ENCODE data around the gene WWC1. TPM values are rescaled to one million over a fixed set of nuclear protein-coding genes. Genes with fewer than 3 reads are reported as not detected.

The WWC1 gene
- total RNA-seq, 1 experiment from 2014 or later: 52.6 TPM

DNA sequence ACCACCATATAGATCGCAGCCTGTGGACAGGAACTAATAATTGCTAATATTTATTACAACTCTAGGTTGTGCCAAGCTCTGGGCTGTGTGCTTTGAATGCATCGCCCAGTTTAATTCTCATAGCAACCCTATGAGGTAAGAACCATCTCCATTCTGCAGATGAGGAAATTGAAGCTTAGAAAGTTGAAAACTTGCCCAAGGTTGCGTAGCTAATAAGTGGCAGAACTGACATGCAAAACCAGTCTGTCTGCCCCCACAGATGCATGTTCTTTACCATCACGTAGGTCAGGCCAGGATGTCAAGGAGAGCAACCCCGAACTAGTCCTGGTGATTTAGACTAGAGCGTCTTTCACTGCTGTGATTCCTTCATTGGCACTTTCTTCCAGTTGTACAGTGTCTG, 15.6 kb downstream of the WWC1 start:
- H3K4me1 ChIP-seq (ENCODE audit: control insufficient read depth in 1 of 2, insufficient read depth in 2 of 2, low read length in 2 of 2): peaks cover 35 to 71% of the 10 kb centered on the region in 2 experiments
- BruUV-seq (replicated peaks): no TSS peak
- ChIA-PET CTCF (no interaction called here), POLR2A (no interaction called here), RAD21 (ENCODE audit: low non-redundant PET in 1 of 2, low total read pairs in 2 of 2, uncharacterized antibody in 2 of 2, unreplicated experiment in 2 of 2) (no interaction called here)
- no peak overlapping the region for H3K27ac ChIP-seq (ENCODE audit: low read depth, low read length)
- intact Hi-C loops (cut with micrococcal nuclease): loop anchor here (10.0 kb wide), 1 partner anchor 268 kb away; the partner anchor contains the start of gene PANK3
- no peak overlapping the region for H3K9ac ChIP-seq (ENCODE audit: low read length)
- no peaks in the 10 kb centered on the region for H3K9me3 ChIP-seq (ENCODE audit: control insufficient read depth in 1 of 2, insufficient read depth in 1 of 2, low read depth in 1 of 2, low read length in 2 of 2)
- no peak for DNase-seq (ENCODE audit: low read depth, low spot score)
- peaks cover 87% of the 10 kb centered on the region for H3K79me2 ChIP-seq (ENCODE audit: insufficient read depth, low read length)
- H3K4me3 ChIP-seq (replicated peaks in 1 of 2; ENCODE audit: low read depth in 1 of 2, low read length in 2 of 2): no peak overlapping the region
- H3K9me2 ChIP-seq (ENCODE audit: insufficient read depth): no peaks in the 10 kb centered on the region
- H4K20me1 ChIP-seq (ENCODE audit: insufficient read depth): no peaks in the 10 kb centered on the region; the same call in 1 of the 2 replicates
- ATAC-seq: no peak
- H3K27me3 ChIP-seq (ENCODE audit: insufficient read depth, low read length): no peaks in the 10 kb centered on the region
- no peaks in the 10 kb centered on the region for H3K36me3 ChIP-seq (ENCODE audit: control insufficient read depth in 1 of 2, insufficient read depth in 2 of 2, low read length in 2 of 2)
- TF ChIP-seq TCF7L2 (IDR thresholded peaks at IDR 0.05; ENCODE audit: borderline replicate concordance, extremely low read depth, insufficient read depth, insufficient read length) (no peak), SP1 (IDR thresholded peaks at IDR 0.05; ENCODE audit: low read depth) (no peak), EGR1 (IDR thresholded peaks at IDR 0.05; ENCODE audit: low read depth) (no peak), POLR2AphosphoS5 (IDR thresholded peaks at IDR 0.05; ENCODE audit: low read depth, low read length) (no peak), EZH2 (IDR thresholded peaks at IDR 0.05) (no peak), CEBPB (IDR thresholded peaks at IDR 0.05; ENCODE audit: low read depth) (no peak)
- TF ChIP-seq, protein P1, sequence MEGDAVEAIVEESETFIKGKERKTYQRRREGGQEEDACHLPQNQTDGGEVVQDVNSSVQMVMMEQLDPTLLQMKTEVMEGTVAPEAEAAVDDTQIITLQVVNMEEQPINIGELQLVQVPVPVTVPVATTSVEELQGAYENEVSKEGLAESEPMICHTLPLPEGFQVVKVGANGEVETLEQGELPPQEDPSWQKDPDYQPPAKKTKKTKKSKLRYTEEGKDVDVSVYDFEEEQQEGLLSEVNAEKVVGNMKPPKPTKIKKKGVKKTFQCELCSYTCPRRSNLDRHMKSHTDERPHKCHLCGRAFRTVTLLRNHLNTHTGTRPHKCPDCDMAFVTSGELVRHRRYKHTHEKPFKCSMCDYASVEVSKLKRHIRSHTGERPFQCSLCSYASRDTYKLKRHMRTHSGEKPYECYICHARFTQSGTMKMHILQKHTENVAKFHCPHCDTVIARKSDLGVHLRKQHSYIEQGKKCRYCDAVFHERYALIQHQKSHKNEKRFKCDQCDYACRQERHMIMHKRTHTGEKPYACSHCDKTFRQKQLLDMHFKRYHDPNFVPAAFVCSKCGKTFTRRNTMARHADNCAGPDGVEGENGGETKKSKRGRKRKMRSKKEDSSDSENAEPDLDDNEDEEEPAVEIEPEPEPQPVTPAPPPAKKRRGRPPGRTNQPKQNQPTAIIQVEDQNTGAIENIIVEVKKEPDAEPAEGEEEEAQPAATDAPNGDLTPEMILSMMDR (IDR thresholded peaks at IDR 0.05 in 2 of 3, conservative IDR thresholded peaks at IDR 0.05 in 1 of 3; ENCODE audit: borderline replicate concordance in 1 of 3, insufficient read depth in 1 of 3, low read depth in 2 of 3, low read length in 2 of 3): no peak
- TF ChIP-seq, protein P2, sequence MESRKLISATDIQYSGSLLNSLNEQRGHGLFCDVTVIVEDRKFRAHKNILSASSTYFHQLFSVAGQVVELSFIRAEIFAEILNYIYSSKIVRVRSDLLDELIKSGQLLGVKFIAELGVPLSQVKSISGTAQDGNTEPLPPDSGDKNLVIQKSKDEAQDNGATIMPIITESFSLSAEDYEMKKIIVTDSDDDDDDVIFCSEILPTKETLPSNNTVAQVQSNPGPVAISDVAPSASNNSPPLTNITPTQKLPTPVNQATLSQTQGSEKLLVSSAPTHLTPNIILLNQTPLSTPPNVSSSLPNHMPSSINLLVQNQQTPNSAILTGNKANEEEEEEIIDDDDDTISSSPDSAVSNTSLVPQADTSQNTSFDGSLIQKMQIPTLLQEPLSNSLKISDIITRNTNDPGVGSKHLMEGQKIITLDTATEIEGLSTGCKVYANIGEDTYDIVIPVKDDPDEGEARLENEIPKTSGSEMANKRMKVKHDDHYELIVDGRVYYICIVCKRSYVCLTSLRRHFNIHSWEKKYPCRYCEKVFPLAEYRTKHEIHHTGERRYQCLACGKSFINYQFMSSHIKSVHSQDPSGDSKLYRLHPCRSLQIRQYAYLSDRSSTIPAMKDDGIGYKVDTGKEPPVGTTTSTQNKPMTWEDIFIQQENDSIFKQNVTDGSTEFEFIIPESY (IDR thresholded peaks at IDR 0.05; ENCODE audit: extremely low read depth, insufficient replicate concordance, low read length): no peak
- no peak overlapping the region for H2AFZ ChIP-seq (ENCODE audit: low read depth, low read length, poor library complexity, severe bottlenecking)
- H3K4me2 ChIP-seq (ENCODE audit: low read length): no peak overlapping the region
